HepG2 (cell line): Measurements from ENCODE around the gene GCLC. TPM values are rescaled to one million over a fixed set of nuclear protein-coding genes. Genes with fewer than 3 reads are reported as not detected.

Source experiments
- ATAC-seq: fragments of 200-7000 bp; cut with Tn5 transposase; 3 replicates; pipeline ENCODE4 v1.9.1; 2020; ENCODE audit warnings: mild to moderate bottlenecking, moderate library complexity
- BruUV-seq: library from RNA; stranded (reverse); fragments of 400-500 nt; replicated peaks from 2 replicates; lab custom pipeline; 2021; lab: Mats Ljungman, UMichigan
- CTCF ChIA-PET: fragments of 300-600 bp; formaldehyde crosslinking; extraction: SDS; loops from one replicate; lab custom pipeline; 2021; ENCODE audit warnings: low total read pairs, inconsistent platforms, low intra/inter-chr PET ratio; lab: Yijun Ruan, JAX
- POLR2A ChIA-PET: fragments of 350-600 bp; sonication (Branson Sonifier 250); formaldehyde crosslinking; loops from one replicate; lab custom pipeline; 2020; ENCODE audit warnings: antibody characterized with exemption, inconsistent platforms; lab: Yijun Ruan, JAX
- DNase-seq: peaks from one replicate; pipeline ENCODE4 v3.0.0-alpha.2; 2015; ENCODE audit warnings: low spot score
- FAIRE-seq: peaks from 3 replicates; lab custom pipeline; 2011; peaks lifted over from hg19 to GRCh38; lab: Jason Lieb, UNC
- H2AFZ ChIP-seq: one replicate; pipeline ENCODE4 v1.6.1; 2011; ENCODE audit warnings: low read length, inconsistent platforms
- H3K27ac ChIP-seq: fragments of 300-600 bp; 3 replicates; pipeline ENCODE4 v1.8.0; 2011; ENCODE audit warnings: mixed run types, mild to moderate bottlenecking, mixed read lengths, low read length, inconsistent platforms; ENCODE audit not compliant: insufficient read depth; ENCODE audit errors: extremely low read length
- H3K27me3 ChIP-seq, 2 experiments: fragments of 200-600 bp in 1 of 2; 2 replicates in 1 of 2; 3 replicates in 1 of 2; pipeline versions ENCODE4 v1.6.0 to v1.8.0; 2011; ENCODE audit warnings: low read length in 2 of 2, mild to moderate bottlenecking in 2 of 2, moderate library complexity in 2 of 2, inconsistent platforms in 1 of 2; ENCODE audit not compliant: insufficient read depth in 2 of 2, control insufficient read depth in 1 of 2
- H3K36me3 ChIP-seq, 2 experiments: fragments of 200-600 bp in 1 of 2; replicated peaks in 1 of 2; 2 replicates in 1 of 2; 3 replicates in 1 of 2; pipeline versions ENCODE4 v1.5.1 to v1.8.0; 2011; ENCODE audit warnings: low read length in 2 of 2, inconsistent platforms in 1 of 2; ENCODE audit not compliant: insufficient read depth in 2 of 2, control insufficient read depth in 1 of 2
- H3K4me1 ChIP-seq: 2 replicates; pipeline ENCODE4 v1.5.1; 2012; ENCODE audit warnings: low read length, inconsistent platforms; ENCODE audit not compliant: insufficient read depth
- H3K4me2 ChIP-seq: 2 replicates; pipeline ENCODE4 v1.6.0; 2011; ENCODE audit warnings: low read depth, low read length, inconsistent platforms
- H3K4me3 ChIP-seq, 3 experiments: fragments of 200-600 bp in 1 of 3; sonication (generic), shearing (Covaris generic) in 1 of 3; replicated peaks in 1 of 3; 2 replicates each; pipeline ENCODE4 v1.5.1; 2011 to 2016; ENCODE audit warnings: low read length in 3 of 3, inconsistent platforms in 2 of 3, low read depth in 2 of 3, mild to moderate bottlenecking in 2 of 3, control low read depth in 1 of 3, mixed read lengths in 1 of 3; ENCODE audit not compliant: insufficient read depth in 1 of 3
- H3K79me2 ChIP-seq: one replicate; pipeline ENCODE4 v1.6.1; 2011; ENCODE audit warnings: low read length, inconsistent platforms; ENCODE audit not compliant: insufficient read depth
- H3K9ac ChIP-seq: 2 replicates; pipeline ENCODE4 v1.6.0; 2011; ENCODE audit warnings: mild to moderate bottlenecking, low read depth, low read length, inconsistent platforms; ENCODE audit not compliant: insufficient read depth
- H3K9me3 ChIP-seq: 2 replicates; pipeline ENCODE4 v1.5.1; 2012; ENCODE audit warnings: mild to moderate bottlenecking, low read length
- H4K20me1 ChIP-seq: 2 replicates; pipeline ENCODE4 v1.6.0; 2011; ENCODE audit warnings: inconsistent platforms, mild to moderate bottlenecking, low read length, moderate library complexity; ENCODE audit not compliant: insufficient read depth
- ELF3 ChIP-seq: IDR thresholded peaks from 2 replicates; pipeline ENCODE4 v1.6.1; 2016; ENCODE audit warnings: missing genetic modification reagents, missing compliant biosample characterization
- FOXA3 ChIP-seq: IDR thresholded peaks from 2 replicates; pipeline ENCODE4 v1.6.1; 2016; ENCODE audit warnings: missing genetic modification reagents, missing compliant biosample characterization
- REPIN1 ChIP-seq: sonication (generic); formaldehyde crosslinking; IDR thresholded peaks from 2 replicates; pipeline ENCODE4 v1.8.0; 2022; ENCODE audit warnings: missing genetic modification reagents, low read depth, mild to moderate bottlenecking, borderline replicate concordance
- RXRB ChIP-seq: IDR thresholded peaks from 2 replicates; pipeline ENCODE4 v1.6.1; 2016; ENCODE audit warnings: borderline replicate concordance, missing genetic modification reagents, missing compliant biosample characterization
- SMYD3 ChIP-seq: sonication (generic); formaldehyde crosslinking; IDR thresholded peaks from 2 replicates; pipeline ENCODE4 v1.8.1; 2023; ENCODE audit warnings: mild to moderate bottlenecking, missing genetic modification reagents
- SNRNP70 ChIP-seq: fragments of 200-400 bp; formaldehyde crosslinking; IDR thresholded peaks from 2 replicates; pipeline ENCODE4 v1.6.1; 2017; ENCODE audit warnings: mild to moderate bottlenecking, low read depth, low read length, moderate library complexity
- TMF1 ChIP-seq: sonication (generic); formaldehyde crosslinking; IDR thresholded peaks from 2 replicates; pipeline ENCODE4 v1.8.1; 2022; ENCODE audit warnings: low read depth, missing genetic modification reagents
- ZNF446 ChIP-seq: sonication (generic); formaldehyde crosslinking; IDR thresholded peaks from 2 replicates; pipeline ENCODE4 v1.5.0; 2020; ENCODE audit warnings: mild to moderate bottlenecking, missing genetic modification reagents
- WGBS: methylation state at CpG from one replicate; pipeline ENCODE4 v1.1.6; 2017; ENCODE audit warnings: low lambda C conversion rate; 5-methylcytosine and 5-hydroxymethylcytosine counted together
- in situ Hi-C: cut with HindIII; loops from 2 replicates; pipeline ENCODE4 v1.10.0; 2017; ENCODE audit warnings: low pct_unique_long_range_greater_than_20kb; ENCODE audit not compliant: extremely low pct_ligation_motif_present
- intact Hi-C: fragments of 100-400 bp; cut with micrococcal nuclease; formaldehyde crosslinking; loops from one replicate; pipeline ENCODE4 v1.10.0; 2022; ENCODE audit not compliant: unreplicated experiment
- polyA plus RNA-seq, 8 experiments: library from polyadenylated mRNA; depleted of rRNA in 3 of 8; stranded (reverse) in 7 of 8; unstranded in 1 of 8; fragments of >200 nt; fragmentation: Illumina TruSeq in 4 of 8; extraction: Trizol in 4 of 8; gene quantifications; 2 replicates each; pipeline versions ENCODE4 v1.2.1 to v1.2.3, GENCODE V29; 2011 to 2016; ENCODE audit warnings: low read depth in 4 of 8, missing spikeins in 1 of 8, mixed read lengths in 1 of 8; ENCODE audit not compliant: insufficient read depth in 1 of 8
- total RNA-seq, 5 experiments: library from RNA; depleted of rRNA; stranded (reverse); fragments of >200 nt; fragmentation: Illumina TruSeq; extraction: Trizol; gene quantifications; 2 replicates each; pipeline ENCODE4 v1.2.3, GENCODE V29; 2016; ENCODE audit warnings: low read depth in 1 of 5
- TF ChIP-seq, protein P1 (sequence below): sonication (generic); formaldehyde crosslinking; IDR thresholded peaks from 2 replicates; pipeline ENCODE4 v1.4.0; 2020; ENCODE audit warnings: missing genetic modification reagents, borderline replicate concordance
- TF ChIP-seq, protein P2 (sequence below): sonication (generic); formaldehyde crosslinking; IDR thresholded peaks from 2 replicates; pipeline ENCODE4 v1.8.0; 2022; ENCODE audit warnings: mild to moderate bottlenecking, missing genetic modification reagents, borderline replicate concordance

GCLC gene
- total and polyA plus RNA-seq, 2 of the 13 experiments (the other 11 are each of a cell fraction or from before 2014, with no cell fraction given): 35.3 to 84.6 TPM

DNA sequence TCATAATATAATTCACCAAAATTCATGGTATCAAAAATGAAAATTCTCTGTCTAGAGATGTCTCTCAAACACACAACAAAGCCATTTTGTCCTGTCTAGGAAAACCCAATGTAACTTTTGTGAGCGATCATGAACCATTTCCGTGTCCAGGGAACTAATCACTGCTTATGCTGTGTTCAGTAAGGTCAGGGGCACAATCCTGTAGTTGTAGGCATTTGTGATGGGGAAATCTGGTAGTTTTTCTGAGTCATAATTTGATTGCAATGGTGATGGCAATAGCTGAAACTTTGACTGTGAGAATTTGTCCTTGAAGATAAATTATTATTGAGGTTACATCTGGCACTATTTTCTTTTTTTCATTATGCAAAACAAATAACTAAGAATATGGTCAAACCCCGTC is 21.0 kb upstream of the GCLC start:
- Histone ChIP-seq H3K27me3 (no peaks in the 10 kb centered on the region), H3K4me1 (peaks cover 22% of the 10 kb centered on the region), H2AFZ (no peak overlapping the region), H3K4me3 (no peak overlapping the region), H3K4me2 (no peak overlapping the region), H3K9ac (no peak overlapping the region), H3K36me3 (no peaks in the 10 kb centered on the region), H3K79me2 (no peaks in the 10 kb centered on the region), H4K20me1 (no peaks in the 10 kb centered on the region), H3K27ac (no peak overlapping the region), H3K9me3 (peaks cover 10% of the 10 kb centered on the region; the same call in 1 of the 2 replicates)
- WGBS: 87% methylated on average over 3 of the region's 3 CpGs
- ChIA-PET CTCF (no interaction called here), POLR2A (no interaction called here)
- in situ Hi-C loops: no loop called here
- ATAC-seq (no peak), DNase-seq (no peak), FAIRE-seq (no peak)
- intact Hi-C loops: no loop called here
- TF ChIP-seq SNRNP70: no peak
- no TSS peak for BruUV-seq

- H3K9me3 ChIP-seq: peaks cover 22% of the 10 kb centered on the region
- ATAC-seq (peak; percentile 79), DNase-seq (no peak), FAIRE-seq (peak; percentile 59)
- H3K36me3 ChIP-seq: no peaks in the 10 kb centered on the region
- ChIA-PET POLR2A (interaction anchor here (1.2 to 2.1 kb wide), 3 partner anchors 17 to 87 kb away, joined by 4 to 7 read pairs (median 4); no protein-coding TSS in a partner anchor), CTCF (no interaction called here)
- peaks cover 22% of the 10 kb centered on the region for H3K4me1 ChIP-seq
- H3K79me2 ChIP-seq: no peaks in the 10 kb centered on the region
- intact Hi-C loops (no loop called here), in situ Hi-C loops (no loop called here)
- 50% methylated on average over 2 of the region's 2 CpGs for WGBS
- H3K27ac ChIP-seq: no peak overlapping the region
- no peaks in the 10 kb centered on the region for H3K27me3 ChIP-seq
- no peaks in the 10 kb centered on the region for H4K20me1 ChIP-seq
- no peak overlapping the region for H3K4me2 ChIP-seq
- H2AFZ ChIP-seq: no peak overlapping the region
- H3K9ac ChIP-seq: no peak overlapping the region
- no TSS peak for BruUV-seq
- no peak overlapping the region for H3K4me3 ChIP-seq
- TF ChIP-seq REPIN1 (CRISPR knock-in tag): peak; percentile 31; the same call in 1 of the 2 replicates
- TF ChIP-seq, protein P1, sequence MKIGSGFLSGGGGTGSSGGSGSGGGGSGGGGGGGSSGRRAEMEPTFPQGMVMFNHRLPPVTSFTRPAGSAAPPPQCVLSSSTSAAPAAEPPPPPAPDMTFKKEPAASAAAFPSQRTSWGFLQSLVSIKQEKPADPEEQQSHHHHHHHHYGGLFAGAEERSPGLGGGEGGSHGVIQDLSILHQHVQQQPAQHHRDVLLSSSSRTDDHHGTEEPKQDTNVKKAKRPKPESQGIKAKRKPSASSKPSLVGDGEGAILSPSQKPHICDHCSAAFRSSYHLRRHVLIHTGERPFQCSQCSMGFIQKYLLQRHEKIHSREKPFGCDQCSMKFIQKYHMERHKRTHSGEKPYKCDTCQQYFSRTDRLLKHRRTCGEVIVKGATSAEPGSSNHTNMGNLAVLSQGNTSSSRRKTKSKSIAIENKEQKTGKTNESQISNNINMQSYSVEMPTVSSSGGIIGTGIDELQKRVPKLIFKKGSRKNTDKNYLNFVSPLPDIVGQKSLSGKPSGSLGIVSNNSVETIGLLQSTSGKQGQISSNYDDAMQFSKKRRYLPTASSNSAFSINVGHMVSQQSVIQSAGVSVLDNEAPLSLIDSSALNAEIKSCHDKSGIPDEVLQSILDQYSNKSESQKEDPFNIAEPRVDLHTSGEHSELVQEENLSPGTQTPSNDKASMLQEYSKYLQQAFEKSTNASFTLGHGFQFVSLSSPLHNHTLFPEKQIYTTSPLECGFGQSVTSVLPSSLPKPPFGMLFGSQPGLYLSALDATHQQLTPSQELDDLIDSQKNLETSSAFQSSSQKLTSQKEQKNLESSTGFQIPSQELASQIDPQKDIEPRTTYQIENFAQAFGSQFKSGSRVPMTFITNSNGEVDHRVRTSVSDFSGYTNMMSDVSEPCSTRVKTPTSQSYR: no peak
- 0 out of 2 replicates have a peak, but pooled peaks have one; percentile 58 for TF ChIP-seq SMYD3 (CRISPR knock-in tag)
- TF ChIP-seq TMF1 (CRISPR knock-in tag): 0 out of 2 replicates have a peak, but pooled peaks have one; percentile 41
- TF ChIP-seq RXRB (CRISPR knock-in tag): 0 out of 2 replicates have a peak, but pooled peaks have one; percentile 24
- TF ChIP-seq ELF3 (CRISPR knock-in tag): peak; percentile 51
- TF ChIP-seq, protein P2, sequence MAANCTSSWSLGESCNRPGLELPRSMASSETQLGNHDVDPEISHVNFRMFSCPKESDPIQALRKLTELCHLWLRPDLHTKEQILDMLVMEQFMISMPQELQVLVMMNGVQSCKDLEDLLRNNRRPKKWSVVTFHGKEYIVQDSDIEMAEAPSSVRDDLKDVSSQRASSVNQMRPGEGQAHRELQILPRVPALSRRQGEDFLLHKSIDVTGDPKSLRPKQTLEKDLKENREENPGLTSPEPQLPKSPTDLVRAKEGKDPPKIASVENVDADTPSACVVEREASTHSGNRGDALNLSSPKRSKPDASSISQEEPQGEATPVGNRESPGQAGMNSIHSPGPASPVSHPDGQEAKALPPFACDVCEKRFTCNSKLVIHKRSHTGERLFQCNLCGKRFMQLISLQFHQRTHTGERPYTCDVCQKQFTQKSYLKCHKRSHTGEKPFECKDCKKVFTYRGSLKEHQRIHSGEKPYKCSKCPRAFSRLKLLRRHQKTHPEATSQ: peak; percentile 73; the same call in 1 of the 2 replicates
- peak; percentile 39; the same call in 1 of the 2 replicates for TF ChIP-seq FOXA3 (CRISPR knock-in tag)
- TF ChIP-seq ZNF446 (CRISPR knock-in tag): no peak
Measured at GRCh38 chr6:53564401-53565065, 19.6 kb upstream of the GCLC start.
